Tibial nerve (tissue), 4 donors: ENCODE measurements around the gene UGT1A9. TPM values are rescaled to one million over a fixed set of nuclear protein-coding genes. Genes with fewer than 3 reads are reported as not detected.

ENCODE experiments used
- DNase-seq, 2 donors: peaks; one replicate each; pipeline ENCODE4 v3.0.0-alpha.2; 2019; ENCODE audit warnings: low spot score in 2 of 2
- H3K27ac ChIP-seq, 4 donors: fragments of 200-600 bp; sonication (generic) in 3 of 4; one replicate each; pipeline ENCODE4 v1.5.1; 2017 to 2019; ENCODE audit warnings: mild to moderate bottlenecking in 1 of 4
- H3K27me3 ChIP-seq, 2 donors: fragments of 200-600 bp; sonication (generic) in 1 of 2; one replicate each; pipeline versions ENCODE4 v1.5.1 to v1.6.0; 2017 to 2019
- H3K36me3 ChIP-seq, 3 donors: fragments of 200-600 bp; sonication (generic); one replicate each; pipeline ENCODE4 v1.5.1; 2018 to 2019
- H3K4me1 ChIP-seq, 4 donors: fragments of 200-600 bp; sonication (generic) in 3 of 4; one replicate each; pipeline ENCODE4 v1.5.1; 2017 to 2019
- H3K4me3 ChIP-seq, 4 donors: fragments of 200-600 bp; sonication (generic) in 3 of 4; one replicate each; pipeline ENCODE4 v1.5.1; 2017 to 2019; ENCODE audit warnings: mild to moderate bottlenecking in 1 of 4, moderate library complexity in 1 of 4
- H3K9me3 ChIP-seq, 4 donors: fragments of 200-600 bp; sonication (generic) in 3 of 4; one replicate each; pipeline ENCODE4 v1.5.1; 2017 to 2019
- CTCF ChIP-seq, 5 experiments: fragments of 200-600 bp in 3 of 5; fragments of 450-650 bp in 2 of 5; sonication (generic) in 3 of 5; IDR thresholded peaks; one replicate each; pipeline ENCODE4 v1.5.1; 2016 to 2019; ENCODE audit warnings: antibody characterized with exemption in 5 of 5, mild to moderate bottlenecking in 3 of 5, moderate library complexity in 2 of 5
- EP300 ChIP-seq, 2 donors: sonication (generic); formaldehyde crosslinking; IDR thresholded peaks; one replicate each; pipeline ENCODE4 v1.6.1; 2017; ENCODE audit warnings: antibody characterized with exemption in 2 of 2, mild to moderate bottlenecking in 1 of 2
- POLR2A ChIP-seq, 2 donors: fragments of 450-650 bp; IDR thresholded peaks; one replicate each; pipeline ENCODE4 v1.6.1; 2017; ENCODE audit warnings: antibody characterized with exemption in 2 of 2, mild to moderate bottlenecking in 2 of 2, moderate library complexity in 2 of 2
- WGBS, 2 donors: methylation state at CpG; one replicate each; pipeline ENCODE4 v1.1.5; 2018; 5-methylcytosine and 5-hydroxymethylcytosine counted together
- total RNA-seq, 4 donors: library from RNA; depleted of rRNA; stranded (reverse); fragments of >200 nt; gene quantifications; one replicate each; pipeline ENCODE4 v1.1.0, GENCODE V29; 2016

UGT1A9 gene
- total RNA-seq, 4 donors from 2014 or later = not detected

GRCh38 chr2:233800208-233800607, 128.5 kb downstream of the UGT1A9 start:
- DNase-seq = no peak
- H3K27ac ChIP-seq = no peak overlapping the region
- H3K9me3 ChIP-seq = no peaks in the 10 kb centered on the region
- 78 to 81% methylated on average over 7 of the region's 7 CpGs for WGBS, 2 donors
- no peaks in the 10 kb centered on the region for H3K27me3 ChIP-seq
- H3K36me3 ChIP-seq = no peaks in the 10 kb centered on the region
- no peak for TF ChIP-seq POLR2A (IDR thresholded peaks at IDR 0.05)
- TF ChIP-seq CTCF (IDR thresholded peaks at IDR 0.05) = no peak
- no peak for TF ChIP-seq EP300 (IDR thresholded peaks at IDR 0.05)
- no peaks in the 10 kb centered on the region for H3K4me1 ChIP-seq
- H3K4me3 ChIP-seq = no peak overlapping the region

DNA sequence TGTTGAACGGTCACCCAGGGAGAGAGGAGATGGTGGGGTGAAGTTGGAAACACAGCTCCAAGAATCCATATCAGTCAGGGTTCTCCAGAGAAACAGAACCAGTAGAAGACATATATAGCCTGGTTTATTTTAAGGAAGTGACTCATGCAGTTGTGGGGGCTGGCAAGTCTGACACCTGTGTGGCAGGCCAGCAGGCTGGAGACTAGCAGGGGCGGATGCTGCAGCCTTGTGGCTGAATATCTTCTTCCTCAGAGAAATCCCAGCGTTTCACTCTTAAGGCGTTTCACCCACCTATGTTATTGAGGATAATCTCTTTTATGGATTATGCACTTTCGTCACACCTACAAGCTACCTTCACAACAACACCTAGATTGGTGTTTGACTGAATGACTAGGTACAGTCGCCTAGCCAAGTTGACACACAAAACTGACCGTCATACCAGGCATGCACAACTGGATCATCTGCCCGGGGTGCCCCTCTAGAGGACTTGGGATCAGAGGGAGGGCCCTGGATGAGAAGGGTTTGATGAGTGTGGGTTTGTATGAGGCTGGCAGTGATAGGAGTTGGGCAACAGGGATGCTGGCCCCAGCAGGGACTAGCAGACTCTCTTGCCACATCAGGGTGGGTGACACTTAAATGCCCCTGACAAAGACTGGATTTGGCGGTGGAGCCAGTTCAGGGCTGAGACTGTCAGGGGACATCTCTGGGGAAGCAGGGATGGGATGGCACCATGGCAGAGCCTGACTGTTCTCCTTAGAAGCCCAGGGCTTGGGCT, 129.8 kb downstream of the UGT1A9 start:
- Histone ChIP-seq H3K27ac (no peak overlapping the region), H3K4me3 (no peak overlapping the region), H3K9me3 (no peaks in the 10 kb centered on the region), H3K36me3 (no peaks in the 10 kb centered on the region), H3K27me3 (no peaks in the 10 kb centered on the region), H3K4me1 (no peaks in the 10 kb centered on the region)
- DNase-seq = no peak
- WGBS, 2 donors = 75 to 79% methylated on average over 9 of the region's 9 CpGs
- no peak for TF ChIP-seq CTCF (IDR thresholded peaks at IDR 0.05)
- no peak for TF ChIP-seq EP300 (IDR thresholded peaks at IDR 0.05)

DNA sequence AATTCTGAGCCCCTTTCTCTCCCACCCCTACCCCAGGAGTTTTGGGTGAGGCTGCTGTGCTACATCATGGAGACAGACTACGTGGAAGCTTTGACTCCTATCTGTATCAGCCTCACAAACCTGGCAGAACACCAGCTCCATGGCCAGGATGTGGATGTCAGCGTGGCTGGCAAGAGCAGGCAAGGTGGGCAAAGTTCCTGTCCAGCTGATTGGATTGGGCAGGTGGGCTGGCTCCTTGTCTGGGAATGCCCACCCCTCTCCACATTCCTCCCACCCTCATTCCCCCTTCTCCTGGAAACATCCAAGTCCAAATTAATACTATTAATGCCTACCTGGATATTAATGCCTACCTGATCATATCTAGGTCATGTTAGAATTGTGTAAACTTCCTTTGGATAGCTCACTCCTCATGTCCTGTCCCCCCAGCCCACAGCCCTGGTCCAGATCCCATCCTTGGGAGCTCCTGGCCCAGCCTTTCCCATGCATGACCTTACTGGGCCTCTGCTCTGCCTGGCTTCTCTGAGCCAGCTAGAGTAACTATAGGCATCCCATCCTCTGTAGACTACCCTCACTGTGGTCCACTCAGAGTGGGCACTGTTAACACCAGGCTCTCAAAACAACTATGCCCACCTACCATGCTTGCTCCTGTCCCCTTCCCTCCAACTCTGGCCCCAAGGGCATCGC, 130.6 kb downstream of the UGT1A9 start:
- WGBS, 2 donors = 68 to 78% methylated on average over 3 of the region's 3 CpGs
- no peak for TF ChIP-seq POLR2A (IDR thresholded peaks at IDR 0.05)
- TF ChIP-seq CTCF (IDR thresholded peaks at IDR 0.05) = no peak
- TF ChIP-seq EP300 (IDR thresholded peaks at IDR 0.05) = no peak
- Histone ChIP-seq H3K36me3 (no peaks in the 10 kb centered on the region), H3K27me3 (no peaks in the 10 kb centered on the region), H3K27ac (no peak overlapping the region), H3K4me1 (no peaks in the 10 kb centered on the region), H3K9me3 (no peaks in the 10 kb centered on the region), H3K4me3 (no peak overlapping the region)
- no peak for DNase-seq

GRCh38 chr2:233803292-233803911, 131.7 kb downstream of the UGT1A9 start:
- H3K36me3 ChIP-seq = no peaks in the 10 kb centered on the region
- DNase-seq = no peak
- H3K9me3 ChIP-seq = no peaks in the 10 kb centered on the region
- H3K4me3 ChIP-seq = no peak overlapping the region
- 73 to 82% methylated on average over 2 of the region's 2 CpGs for WGBS, 2 donors
- TF ChIP-seq POLR2A (IDR thresholded peaks at IDR 0.05) (no peak), EP300 (IDR thresholded peaks at IDR 0.05) (no peak), CTCF (IDR thresholded peaks at IDR 0.05) (no peak)
- no peaks in the 10 kb centered on the region for H3K4me1 ChIP-seq
- H3K27me3 ChIP-seq = no peaks in the 10 kb centered on the region
- no peak overlapping the region for H3K27ac ChIP-seq

- 68% methylated on average over 8 of the region's 8 CpGs for WGBS, 2 donors
- no peaks in the 10 kb centered on the region for H3K4me1 ChIP-seq
- DNase-seq = no peak
- no peak overlapping the region for H3K4me3 ChIP-seq
- no peaks in the 10 kb centered on the region for H3K27me3 ChIP-seq
- H3K27ac ChIP-seq = no peak overlapping the region
- no peaks in the 10 kb centered on the region for H3K9me3 ChIP-seq
- no peaks in the 10 kb centered on the region for H3K36me3 ChIP-seq
- TF ChIP-seq EP300 (IDR thresholded peaks at IDR 0.05) = no peak
- TF ChIP-seq POLR2A (IDR thresholded peaks at IDR 0.05) = no peak
- TF ChIP-seq CTCF (IDR thresholded peaks at IDR 0.05) = no peak
Measured at GRCh38 chr2:233803994-233804393, 132.3 kb downstream of the UGT1A9 start.
